ENCODE results near the gene LAG3.
A peak's percentile ranks its signal among the peaks of the same experiment; 100 is the strongest.

The LAG3 gene

GRCh38 chr12:6821591-6822425 lies 49.5 kb downstream of the LAG3 start, which contains the start of gene GPR162:
TSS of gene GPR162 (plus strand) at chr12:6821821. CDS start at chr12:6823899, 2,078 bp downstream.
- Histone ChIP-seq H3K4me3 (ENCODE audit: low read length) (peak within 1 kb of the TSS; percentile 49), H3K4me1 (ENCODE audit: insufficient read depth, low read length) (peaks cover 56% of the 10 kb centered on the region), H3K27me3 (ENCODE audit: insufficient read depth, low read length) (no peaks in the 10 kb centered on the region), H2AFZ (ENCODE audit: low read depth, low read length) (no peak within 1 kb of the TSS), H3K36me3 (ENCODE audit: insufficient read depth, low read length) (no peaks in the 10 kb centered on the region), H3K9me3 (ENCODE audit: low read length) (no peaks in the 10 kb centered on the region)

GRCh38 chr12:6822426-6823135 lies 50.3 kb downstream of the LAG3 start:
- Histone ChIP-seq H2AFZ (ENCODE audit: low read depth, low read length) (no peak overlapping the region), H3K4me3 (ENCODE audit: low read length) (peak overlapping the region; percentile 49), H3K9me3 (ENCODE audit: low read length) (no peaks in the 10 kb centered on the region), H3K27me3 (ENCODE audit: insufficient read depth, low read length) (no peaks in the 10 kb centered on the region), H3K36me3 (ENCODE audit: insufficient read depth, low read length) (no peaks in the 10 kb centered on the region), H3K4me1 (ENCODE audit: insufficient read depth, low read length) (peaks cover 63% of the 10 kb centered on the region)

- Histone ChIP-seq H3K36me3 (ENCODE audit: insufficient read depth, low read length) (no peaks in the 10 kb centered on the region), H3K4me3 (ENCODE audit: low read length) (no peak overlapping the region), H3K4me1 (ENCODE audit: insufficient read depth, low read length) (peaks cover 57% of the 10 kb centered on the region), H3K9me3 (ENCODE audit: low read length) (no peaks in the 10 kb centered on the region), H3K27me3 (ENCODE audit: insufficient read depth, low read length) (no peaks in the 10 kb centered on the region), H2AFZ (ENCODE audit: low read depth, low read length) (no peak overlapping the region)
These were observed 51.1 kb downstream of the LAG3 start for GRCh38 chr12:6823182-6824084.

GRCh38 chr12:6824085-6824775 lies 51.9 kb downstream of the LAG3 start:
- H3K36me3 ChIP-seq (ENCODE audit: insufficient read depth, low read length), result no peaks in the 10 kb centered on the region
- H3K27me3 ChIP-seq (ENCODE audit: insufficient read depth, low read length), result no peaks in the 10 kb centered on the region
- H2AFZ ChIP-seq (ENCODE audit: low read depth, low read length), result no peak overlapping the region
- H3K9me3 ChIP-seq (ENCODE audit: low read length), result no peaks in the 10 kb centered on the region
- no peak overlapping the region for H3K4me3 ChIP-seq (ENCODE audit: low read length)
- peaks cover 51% of the 10 kb centered on the region for H3K4me1 ChIP-seq (ENCODE audit: insufficient read depth, low read length)

- Histone ChIP-seq H3K4me3 (ENCODE audit: low read length) (no peak overlapping the region), H3K27me3 (ENCODE audit: insufficient read depth, low read length) (no peaks in the 10 kb centered on the region), H3K9me3 (ENCODE audit: low read length) (no peaks in the 10 kb centered on the region), H2AFZ (ENCODE audit: low read depth, low read length) (no peak overlapping the region), H3K36me3 (ENCODE audit: insufficient read depth, low read length) (peaks cover 3% of the 10 kb centered on the region), H3K4me1 (ENCODE audit: insufficient read depth, low read length) (peaks cover 48% of the 10 kb centered on the region)
These were observed 52.6 kb downstream of the LAG3 start for GRCh38 chr12:6824901-6825381.

- no peak overlapping the region for H2AFZ ChIP-seq (ENCODE audit: low read depth, low read length)
- peaks cover 46% of the 10 kb centered on the region for H3K4me1 ChIP-seq (ENCODE audit: insufficient read depth, low read length)
- H3K4me3 ChIP-seq (ENCODE audit: low read length), result no peak overlapping the region
- H3K36me3 ChIP-seq (ENCODE audit: insufficient read depth, low read length), result peaks cover 6% of the 10 kb centered on the region
- H3K27me3 ChIP-seq (ENCODE audit: insufficient read depth, low read length), result no peaks in the 10 kb centered on the region
- H3K9me3 ChIP-seq (ENCODE audit: low read length), result no peaks in the 10 kb centered on the region
These were observed 53.2 kb downstream of the LAG3 start for GRCh38 chr12:6825398-6826124.

GRCh38 chr12:6826125-6826733 lies 53.9 kb downstream of the LAG3 start:
- Histone ChIP-seq H3K4me1 (ENCODE audit: insufficient read depth, low read length) (peaks cover 39% of the 10 kb centered on the region), H3K4me3 (ENCODE audit: low read length) (no peak overlapping the region)

GRCh38 chr12:6826734-6827436 lies 54.6 kb downstream of the LAG3 start:
- H3K9me3 ChIP-seq (ENCODE audit: low read length), result no peaks in the 10 kb centered on the region
- peaks cover 37% of the 10 kb centered on the region for H3K4me1 ChIP-seq (ENCODE audit: insufficient read depth, low read length)
- H3K36me3 ChIP-seq (ENCODE audit: insufficient read depth, low read length), result peaks cover 19% of the 10 kb centered on the region
- H2AFZ ChIP-seq (ENCODE audit: low read depth, low read length), result no peak overlapping the region
- H3K4me3 ChIP-seq (ENCODE audit: low read length), result no peak overlapping the region
- H3K27me3 ChIP-seq (ENCODE audit: insufficient read depth, low read length), result no peaks in the 10 kb centered on the region

More at GRCh38 chr12:6826125-6826733, 53.9 kb downstream of the LAG3 start:
- Histone ChIP-seq H2AFZ (ENCODE audit: low read depth, low read length) (no peak overlapping the region), H3K36me3 (ENCODE audit: insufficient read depth, low read length) (peaks cover 13% of the 10 kb centered on the region), H3K27me3 (ENCODE audit: insufficient read depth, low read length) (no peaks in the 10 kb centered on the region), H3K9me3 (ENCODE audit: low read length) (no peaks in the 10 kb centered on the region)

GRCh38 chr12:6827437-6827911 lies 55.2 kb downstream of the LAG3 start:
- no peaks in the 10 kb centered on the region for H3K27me3 ChIP-seq (ENCODE audit: insufficient read depth, low read length)
- H2AFZ ChIP-seq (ENCODE audit: low read depth, low read length), result no peak overlapping the region
- H3K36me3 ChIP-seq (ENCODE audit: insufficient read depth, low read length), result peaks cover 24% of the 10 kb centered on the region
- H3K9me3 ChIP-seq (ENCODE audit: low read length), result no peaks in the 10 kb centered on the region
- H3K4me3 ChIP-seq (ENCODE audit: low read length), result peak overlapping the region; percentile 31
- H3K4me1 ChIP-seq (ENCODE audit: insufficient read depth, low read length), result peaks cover 31% of the 10 kb centered on the region
